Measurements from ENCODE around the gene DNM3.

The DNM3 gene

DNA sequence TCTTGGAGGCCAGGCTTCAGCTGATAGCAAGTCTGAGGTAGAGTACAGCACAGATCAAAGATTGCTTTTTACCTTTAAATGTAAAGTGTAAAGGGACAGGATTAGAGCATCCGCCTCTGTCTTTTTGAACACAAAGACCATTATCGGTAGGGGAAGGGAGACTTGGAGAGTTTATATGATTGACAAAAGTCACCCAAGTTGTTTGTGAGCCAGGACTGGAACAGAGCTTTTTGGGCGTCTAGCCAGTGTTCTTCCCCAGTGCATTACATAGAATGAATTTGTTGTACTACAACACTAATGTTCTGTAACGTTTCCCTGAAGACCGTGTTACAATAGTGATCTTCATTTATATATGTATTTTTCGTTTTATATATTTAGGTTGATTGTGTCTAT lies 611.9 kb downstream of the DNM3 start:
- H4K20me1 ChIP-seq (ENCODE audit: control insufficient read depth, insufficient read depth, low read depth, low read length) = no peaks in the 10 kb centered on the region
- no peaks in the 10 kb centered on the region for H3K9me2 ChIP-seq (replicated peaks; ENCODE audit: control insufficient read depth, low read length)
- TF ChIP-seq, protein P1, sequence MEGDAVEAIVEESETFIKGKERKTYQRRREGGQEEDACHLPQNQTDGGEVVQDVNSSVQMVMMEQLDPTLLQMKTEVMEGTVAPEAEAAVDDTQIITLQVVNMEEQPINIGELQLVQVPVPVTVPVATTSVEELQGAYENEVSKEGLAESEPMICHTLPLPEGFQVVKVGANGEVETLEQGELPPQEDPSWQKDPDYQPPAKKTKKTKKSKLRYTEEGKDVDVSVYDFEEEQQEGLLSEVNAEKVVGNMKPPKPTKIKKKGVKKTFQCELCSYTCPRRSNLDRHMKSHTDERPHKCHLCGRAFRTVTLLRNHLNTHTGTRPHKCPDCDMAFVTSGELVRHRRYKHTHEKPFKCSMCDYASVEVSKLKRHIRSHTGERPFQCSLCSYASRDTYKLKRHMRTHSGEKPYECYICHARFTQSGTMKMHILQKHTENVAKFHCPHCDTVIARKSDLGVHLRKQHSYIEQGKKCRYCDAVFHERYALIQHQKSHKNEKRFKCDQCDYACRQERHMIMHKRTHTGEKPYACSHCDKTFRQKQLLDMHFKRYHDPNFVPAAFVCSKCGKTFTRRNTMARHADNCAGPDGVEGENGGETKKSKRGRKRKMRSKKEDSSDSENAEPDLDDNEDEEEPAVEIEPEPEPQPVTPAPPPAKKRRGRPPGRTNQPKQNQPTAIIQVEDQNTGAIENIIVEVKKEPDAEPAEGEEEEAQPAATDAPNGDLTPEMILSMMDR (IDR thresholded peaks at IDR 0.05; ENCODE audit: low read depth, low read length, poor library complexity, severe bottlenecking) = no peak
- TF ChIP-seq EZH2phosphoT487 (IDR thresholded peaks at IDR 0.05; ENCODE audit: borderline replicate concordance, low read length) = no peak
- no peaks in the 10 kb centered on the region for H3K27me3 ChIP-seq (ENCODE audit: control insufficient read depth, low read length)
- no peak overlapping the region for H3K27ac ChIP-seq (ENCODE audit: low read depth, low read length)
- H3K36me3 ChIP-seq (ENCODE audit: control insufficient read depth, low read length) = no peaks in the 10 kb centered on the region
- no peak overlapping the region for H3K4me3 ChIP-seq (ENCODE audit: low read length)
- H3K4me2 ChIP-seq (ENCODE audit: low read length) = no peak overlapping the region
- H3K79me2 ChIP-seq (ENCODE audit: control insufficient read depth, low read length) = no peaks in the 10 kb centered on the region
- H3K9me3 ChIP-seq (ENCODE audit: control insufficient read depth, insufficient read depth, low read length) = no peaks in the 10 kb centered on the region
- H3K4me1 ChIP-seq (ENCODE audit: control insufficient read depth, low read length) = peaks cover 6% of the 10 kb centered on the region; the same call in 1 of the 2 replicates
- no peaks in the 10 kb centered on the region for H3F3A ChIP-seq (ENCODE audit: control insufficient read depth, insufficient read depth)

DNA sequence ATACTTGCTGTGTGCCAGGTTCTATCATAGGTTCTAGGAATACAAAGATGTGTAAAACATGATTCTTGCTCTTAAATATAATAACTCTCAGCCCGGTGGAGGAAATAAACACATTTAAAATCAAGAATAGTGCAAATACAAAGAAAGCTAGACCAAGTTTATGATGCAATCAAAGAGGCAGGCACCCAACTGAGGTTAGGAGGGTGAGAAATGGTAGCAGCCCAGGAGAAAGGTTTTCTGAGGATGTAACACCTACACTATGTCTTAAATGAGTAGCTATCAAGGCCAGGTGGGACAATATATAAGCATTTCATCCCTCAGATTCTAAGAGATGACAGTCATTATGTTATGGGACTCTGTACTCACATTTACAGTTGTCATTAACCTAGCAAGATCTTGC lies 612.3 kb downstream of the DNM3 start:
- Histone ChIP-seq H3K9me2 (replicated peaks; ENCODE audit: control insufficient read depth, low read length) (no peaks in the 10 kb centered on the region), H3K79me2 (ENCODE audit: control insufficient read depth, low read length) (no peaks in the 10 kb centered on the region), H3K9me3 (ENCODE audit: control insufficient read depth, insufficient read depth, low read length) (no peaks in the 10 kb centered on the region), H3K4me2 (ENCODE audit: low read length) (no peak overlapping the region), H4K20me1 (ENCODE audit: control insufficient read depth, insufficient read depth, low read depth, low read length) (no peaks in the 10 kb centered on the region), H3K36me3 (ENCODE audit: control insufficient read depth, low read length) (no peaks in the 10 kb centered on the region), H3K27ac (ENCODE audit: low read depth, low read length) (no peak overlapping the region), H3F3A (ENCODE audit: control insufficient read depth, insufficient read depth) (no peaks in the 10 kb centered on the region), H3K4me1 (ENCODE audit: control insufficient read depth, low read length) (peaks cover 6% of the 10 kb centered on the region; the same call in 1 of the 2 replicates), H3K4me3 (ENCODE audit: low read length) (no peak overlapping the region), H3K27me3 (ENCODE audit: control insufficient read depth, low read length) (no peaks in the 10 kb centered on the region)
- TF ChIP-seq, protein P1 (IDR thresholded peaks at IDR 0.05; ENCODE audit: low read depth, low read length, poor library complexity, severe bottlenecking) = no peak
- no peak for TF ChIP-seq EZH2phosphoT487 (IDR thresholded peaks at IDR 0.05; ENCODE audit: borderline replicate concordance, low read length)

DNA sequence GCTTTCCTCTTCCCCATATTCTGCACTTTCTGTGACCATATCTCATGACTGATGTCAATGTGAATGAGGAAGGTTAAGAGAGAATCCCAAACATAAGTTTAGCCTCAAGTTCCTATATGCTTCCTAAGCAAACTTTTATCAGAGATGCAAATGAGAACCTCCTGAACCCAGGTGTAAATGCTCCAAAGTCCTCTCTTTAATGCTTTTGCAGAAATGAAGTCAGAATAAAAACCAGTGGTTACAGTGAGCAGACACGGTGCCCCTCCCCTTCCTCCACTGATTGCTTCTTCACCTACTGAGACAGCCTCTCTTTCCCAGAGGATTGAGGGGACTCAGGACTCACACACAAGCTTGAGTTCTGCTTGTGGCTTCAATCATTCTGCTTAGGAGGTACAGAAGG lies 614.2 kb downstream of the DNM3 start:
- Histone ChIP-seq H3K9me3 (ENCODE audit: control insufficient read depth, insufficient read depth, low read length) (no peaks in the 10 kb centered on the region), H3K36me3 (ENCODE audit: control insufficient read depth, low read length) (no peaks in the 10 kb centered on the region), H3K4me2 (ENCODE audit: low read length) (no peak overlapping the region), H3F3A (ENCODE audit: control insufficient read depth, insufficient read depth) (no peaks in the 10 kb centered on the region), H4K20me1 (ENCODE audit: control insufficient read depth, insufficient read depth, low read depth, low read length) (no peaks in the 10 kb centered on the region), H3K4me1 (ENCODE audit: control insufficient read depth, low read length) (no peaks in the 10 kb centered on the region), H3K4me3 (ENCODE audit: low read length) (no peak overlapping the region), H3K27ac (ENCODE audit: low read depth, low read length) (no peak overlapping the region), H3K9me2 (replicated peaks; ENCODE audit: control insufficient read depth, low read length) (no peaks in the 10 kb centered on the region), H3K79me2 (ENCODE audit: control insufficient read depth, low read length) (no peaks in the 10 kb centered on the region), H3K27me3 (ENCODE audit: control insufficient read depth, low read length) (no peaks in the 10 kb centered on the region)
- TF ChIP-seq, protein P1 (IDR thresholded peaks at IDR 0.05; ENCODE audit: low read depth, low read length, poor library complexity, severe bottlenecking) = no peak
- no peak for TF ChIP-seq EZH2phosphoT487 (IDR thresholded peaks at IDR 0.05; ENCODE audit: borderline replicate concordance, low read length)

Measured in DOHH2 (cell line).